Ovary (tissue), 3 donors: ENCODE measurements around the gene WWC1.

Experiments
- CTCF ChIP-seq, 3 donors: fragments of 450-650 bp in 2 of 3; fragments of 200-600 bp in 1 of 3; IDR thresholded peaks; one replicate each; pipeline versions ENCODE4 v1.5.1 to v1.8.0; 2016 to 2022; ENCODE audit warnings: antibody characterized with exemption in 3 of 3, mild to moderate bottlenecking in 1 of 3
- POLR2A ChIP-seq: fragments of 450-650 bp; IDR thresholded peaks from one replicate; pipeline ENCODE4 v1.6.1; 2017; ENCODE audit warnings: antibody characterized with exemption, mild to moderate bottlenecking, moderate library complexity
- donor health status: DM: no; HTN: no; CAD: no.

GRCh38 chr5:168409591-168410458 is 118.4 kb downstream of the WWC1 start:
- no peak for TF ChIP-seq CTCF (IDR thresholded peaks at IDR 0.05)
- TF ChIP-seq POLR2A = no peak
